KBM-7 (cell line): ENCODE measurements around the gene PEX16.
"Not testable (repeated sequence)": the region's sequence is repeated elsewhere in the genome, so short reads cannot be mapped to it uniquely, and the experiment has no call there.

Experiments
- DNase-seq: peaks from one replicate; pipeline ENCODE4 v3.0.0-alpha.2; 2015
- in situ Hi-C: fragments of 300-500 bp; cut with MboI; formaldehyde crosslinking; loops from 2 replicates; pipeline ENCODE4 v1.14.3; 2020; ENCODE audit warnings: low sequenced_read_pairs, low pct_unique_long_range_greater_than_20kb, mixed read lengths

The PEX16 gene

GRCh38 chr11:45902452-45903380, 15.0 kb downstream of the PEX16 start:
- DNase-seq, result no peak
- in situ Hi-C loops, result no loop called here

GRCh38 chr11:45901626-45902025, 16.1 kb downstream of the PEX16 start:
- in situ Hi-C loops, result no loop called here
- DNase-seq, result no peak

GRCh38 chr11:45900916-45901617, 16.6 kb downstream of the PEX16 start:
- in situ Hi-C loops, result no loop called here
- DNase-seq, result no peak

GRCh38 chr11:45900175-45900800, 17.4 kb downstream of the PEX16 start:
- in situ Hi-C loops, DNase-seq: not testable (repeated sequence)

- in situ Hi-C loops, result no loop called here
- peak; percentile 57 for DNase-seq
Observed at GRCh38 chr11:45899448-45900174, 18.1 kb downstream of the PEX16 start.

GRCh38 chr11:45899086-45899447, 18.6 kb downstream of the PEX16 start:
- no peak for DNase-seq
- in situ Hi-C loops, result no loop called here

GRCh38 chr11:45897556-45897955, 20.1 kb downstream of the PEX16 start:
- in situ Hi-C loops, result no loop called here
- DNase-seq, result no peak

- in situ Hi-C loops, result no loop called here
- no peak for DNase-seq
Observed at GRCh38 chr11:45896422-45896984, 21.2 kb downstream of the PEX16 start.

- in situ Hi-C loops, result no loop called here
- no peak for DNase-seq
Observed at GRCh38 chr11:45895553-45896259, 22.0 kb downstream of the PEX16 start.

GRCh38 chr11:45894555-45895247, 23.0 kb downstream of the PEX16 start:
- no peak for DNase-seq
- in situ Hi-C loops, result no loop called here

- in situ Hi-C loops, result no loop called here
- DNase-seq, result no peak
Observed at GRCh38 chr11:45892856-45893255, 24.8 kb downstream of the PEX16 start.

- in situ Hi-C loops, result no loop called here
Observed at GRCh38 chr11:45890886-45891550, 26.7 kb downstream of the PEX16 start.

GRCh38 chr11:45889966-45890365, 27.7 kb downstream of the PEX16 start:
- no peak for DNase-seq

More at GRCh38 chr11:45890886-45891550, 26.7 kb downstream of the PEX16 start:
- no peak for DNase-seq

GRCh38 chr11:45889555-45889954, 28.1 kb downstream of the PEX16 start:
- in situ Hi-C loops, result no loop called here
- no peak for DNase-seq

More at GRCh38 chr11:45889966-45890365, 27.7 kb downstream of the PEX16 start:
- in situ Hi-C loops, result no loop called here

GRCh38 chr11:45887587-45887986, 30.1 kb downstream of the PEX16 start:
- DNase-seq, result no peak
- in situ Hi-C loops, result no loop called here

- in situ Hi-C loops, result no loop called here
- DNase-seq, result no peak
Observed at GRCh38 chr11:45886816-45887520, 30.7 kb downstream of the PEX16 start.
